Ammon's horn (tissue), 1 donor: ENCODE measurements around the gene PPP1R12A.
A peak's percentile ranks its signal among the peaks of the same experiment; 100 is the strongest.
"Not testable (repeated sequence)": the region's sequence is repeated elsewhere in the genome, so short reads cannot be mapped to it uniquely, and the experiment has no call there.

Experiments used
- DNase-seq: peaks from one replicate; pipeline ENCODE4 v3.0.0-alpha.2; 2016; ENCODE audit warnings: low spot score

Gene PPP1R12A

DNA sequence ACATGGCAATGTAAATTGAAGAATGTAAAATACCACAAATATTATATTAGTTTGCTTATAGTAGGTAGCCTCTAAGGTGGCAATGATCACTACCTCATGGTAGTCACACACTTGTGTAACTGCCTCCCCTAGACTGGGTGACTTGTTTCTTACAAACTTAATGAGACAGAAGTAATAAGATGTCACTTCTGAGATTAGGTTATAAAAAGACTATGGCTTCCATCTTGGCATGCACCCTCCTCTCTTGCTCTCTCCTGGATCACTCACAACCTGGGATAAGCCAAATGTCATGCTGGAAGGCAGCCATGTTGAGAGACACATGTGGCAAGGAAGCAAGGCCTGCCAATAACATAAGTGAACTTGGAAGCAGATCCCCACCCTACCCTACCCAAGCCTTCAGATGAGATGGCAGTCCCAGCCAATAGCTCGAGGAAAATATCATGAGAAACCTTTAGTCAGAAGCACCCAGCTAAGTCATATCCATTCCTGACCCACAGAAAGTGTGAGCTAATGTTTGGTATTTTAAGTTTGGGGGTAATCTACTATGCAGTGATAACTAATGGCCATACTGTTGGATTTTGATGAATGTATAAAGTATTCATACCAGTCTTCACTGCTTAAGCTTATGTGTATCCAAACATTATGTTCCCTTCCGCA, 43.3 kb downstream of the PPP1R12A start:
- DNase-seq, result no peak

DNA sequence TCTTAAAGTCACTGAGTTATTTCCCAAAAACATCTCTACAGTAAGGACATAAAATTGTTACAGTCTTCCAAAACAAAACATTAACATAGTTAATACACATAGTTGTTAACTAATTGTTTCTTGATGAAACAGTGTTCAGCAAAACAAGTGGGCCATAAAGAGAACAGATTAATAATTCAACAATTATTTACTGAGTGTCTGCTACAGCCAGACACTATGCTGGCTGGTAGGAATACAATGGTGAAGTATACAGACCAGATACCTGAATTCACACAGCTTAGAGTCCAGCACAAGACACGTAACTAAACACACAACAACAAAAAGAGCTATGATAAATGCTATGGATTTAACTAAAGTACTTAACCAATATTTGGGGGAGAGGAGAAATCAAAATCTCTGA, 47.0 kb downstream of the PPP1R12A start:
- DNase-seq, result no peak

DNA sequence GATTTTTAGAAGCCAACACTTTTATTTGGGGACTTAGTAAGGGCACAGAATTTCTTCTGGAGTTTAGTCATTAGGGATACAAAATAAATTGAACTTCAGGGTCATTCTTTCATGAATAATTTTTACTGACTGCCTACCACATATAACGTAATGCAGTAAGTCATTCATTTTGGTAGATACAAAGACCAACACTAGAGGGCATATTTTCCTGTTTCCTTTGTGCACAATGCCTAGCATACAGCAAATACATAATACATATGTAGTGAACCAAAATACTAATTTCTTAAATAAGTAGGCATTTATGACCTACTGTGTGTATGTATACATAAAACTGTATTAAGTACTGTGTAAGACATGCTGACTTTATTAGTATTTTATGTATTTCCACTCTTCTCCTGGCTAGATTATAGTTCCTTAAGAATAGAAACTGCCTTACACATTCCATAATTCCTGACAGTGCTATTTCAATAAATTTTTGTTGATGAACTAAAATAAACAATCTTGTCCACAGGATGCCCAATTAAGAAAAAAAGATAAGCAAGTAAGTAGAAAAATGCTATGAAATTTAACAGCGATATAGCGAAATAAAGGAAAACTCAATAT, 47.9 kb downstream of the PPP1R12A start:
- DNase-seq, result peak; percentile 49

DNA sequence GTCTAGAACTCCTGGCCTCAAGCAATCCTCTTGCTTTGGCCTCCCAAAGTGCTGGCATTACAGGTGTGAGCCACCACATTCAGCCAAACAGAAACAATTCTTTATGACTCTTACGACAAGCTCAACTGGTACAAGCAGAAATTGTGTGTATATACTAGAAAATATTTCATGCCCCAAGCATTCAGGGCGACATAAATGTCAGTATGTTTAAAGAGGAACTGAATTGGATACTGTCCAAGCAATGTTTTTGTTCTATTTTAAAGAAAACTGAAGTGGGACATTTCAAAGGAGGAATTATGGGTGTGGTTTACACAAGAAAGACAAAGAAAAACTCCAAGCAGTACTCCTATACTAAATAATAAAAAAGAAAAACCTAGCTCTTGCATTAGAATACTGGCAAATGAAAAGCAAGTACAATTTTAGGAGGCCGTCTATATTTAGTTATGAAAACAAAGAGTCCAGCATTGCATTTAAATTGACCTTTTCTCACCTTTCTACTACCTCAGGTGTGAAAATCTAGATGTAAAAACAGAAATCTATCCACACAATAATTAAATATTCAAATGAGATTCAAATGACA, 48.9 kb downstream of the PPP1R12A start:
- DNase-seq, result no peak

DNA sequence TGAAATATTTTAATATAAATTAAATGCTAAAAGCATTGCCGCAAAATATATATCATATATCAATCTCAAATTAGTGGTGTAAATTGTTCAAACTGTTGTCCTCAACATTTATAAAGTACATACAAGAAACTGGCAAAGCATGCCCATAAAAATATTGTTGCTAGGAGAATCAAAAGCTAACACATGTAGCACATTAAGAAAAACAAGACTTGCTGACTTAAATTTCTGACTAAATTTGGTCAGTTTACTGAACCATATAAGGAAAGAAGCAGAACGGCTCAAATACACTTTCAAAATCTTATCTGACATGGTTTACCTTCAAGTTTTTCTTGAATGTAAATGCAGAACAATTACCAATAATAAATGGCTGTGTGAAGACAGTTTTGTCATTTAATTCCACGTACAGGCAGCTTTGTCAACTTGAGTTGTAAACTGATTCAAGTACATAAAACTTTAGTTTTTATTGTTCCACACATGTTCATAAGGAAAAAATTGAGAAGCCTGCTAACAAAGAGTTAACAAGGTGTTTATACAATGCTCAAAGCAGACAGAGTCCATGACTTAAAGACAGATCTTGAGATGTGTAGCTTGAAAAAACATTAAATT, 50.4 kb downstream of the PPP1R12A start:
- DNase-seq, result no peak

DNA sequence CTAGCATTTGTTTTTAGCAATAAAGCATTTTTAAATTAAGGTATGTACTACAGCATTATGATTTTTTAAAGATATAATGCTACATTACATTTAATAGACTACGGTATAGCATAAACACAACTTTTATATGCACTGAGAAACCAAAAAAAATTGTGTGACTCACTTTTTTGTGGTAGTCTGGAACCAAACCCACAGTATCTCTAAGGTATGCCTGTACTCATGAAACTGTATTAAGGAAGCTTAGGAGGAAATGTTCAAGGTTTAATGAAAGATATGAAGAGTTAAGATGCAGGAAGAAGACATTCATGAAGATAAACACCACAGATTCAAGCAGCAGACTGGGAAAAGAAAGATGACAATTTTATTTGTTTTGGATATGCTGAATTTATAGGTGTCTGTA, 51.7 kb downstream of the PPP1R12A start:
- no peak for DNase-seq

DNA sequence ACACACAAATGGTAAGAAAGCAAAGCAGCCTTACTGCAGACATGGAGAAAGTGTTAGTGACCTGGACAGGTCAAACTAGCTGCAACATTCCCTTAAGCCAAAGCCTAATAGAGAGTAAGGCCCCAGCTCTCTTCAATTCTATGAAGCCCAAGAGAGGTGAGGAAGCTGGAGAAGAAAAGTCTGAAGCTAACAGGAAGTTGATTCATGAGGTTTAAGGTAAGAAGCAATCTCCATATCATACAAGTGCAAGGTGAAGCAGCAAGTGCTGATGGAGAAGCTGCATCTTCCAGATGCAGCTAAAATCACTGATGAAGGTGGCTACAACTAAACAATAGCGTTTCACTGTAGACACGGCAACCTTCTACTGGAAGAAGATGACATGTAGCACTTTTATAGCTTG, 53.5 kb downstream of the PPP1R12A start:
- no peak for DNase-seq

DNA sequence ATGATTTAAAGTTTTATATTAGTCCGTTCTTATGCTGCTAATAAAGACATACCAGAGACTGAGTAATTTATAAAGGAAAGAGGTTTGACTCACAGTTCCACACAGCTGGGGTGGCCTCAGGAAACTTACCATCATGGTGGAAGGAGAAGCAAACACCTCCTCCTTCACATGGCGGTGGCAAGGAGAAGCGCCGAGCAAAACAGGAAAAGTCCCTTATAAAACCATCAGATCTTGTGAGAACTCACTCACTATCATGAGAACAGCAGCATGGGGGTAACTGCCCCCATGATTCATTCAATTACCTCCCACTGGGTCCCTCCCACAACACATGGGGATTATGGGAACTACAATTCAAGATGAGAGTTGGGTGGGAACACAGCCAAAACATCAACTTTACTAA, 56.4 kb downstream of the PPP1R12A start:
- DNase-seq, result not testable (repeated sequence)

DNA sequence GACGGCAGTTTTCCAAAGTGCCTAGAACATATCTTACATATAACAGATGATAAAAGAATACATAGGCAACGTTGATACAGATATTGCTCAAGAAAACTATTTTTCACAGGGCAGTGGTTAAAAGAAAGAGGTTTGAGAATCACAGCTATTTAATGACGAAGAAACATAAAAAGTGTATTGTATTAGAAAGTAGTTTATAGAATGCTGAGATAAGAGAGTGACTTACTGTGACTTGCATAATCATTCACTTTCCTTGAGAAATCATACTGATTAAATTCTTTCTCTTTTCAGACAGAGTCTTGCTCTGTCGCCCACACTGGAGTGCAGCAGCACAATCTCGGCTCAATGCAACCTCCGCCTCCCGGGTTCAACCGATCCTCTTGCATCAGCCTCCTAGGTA, 57.7 kb downstream of the PPP1R12A start:
- no peak for DNase-seq

DNA sequence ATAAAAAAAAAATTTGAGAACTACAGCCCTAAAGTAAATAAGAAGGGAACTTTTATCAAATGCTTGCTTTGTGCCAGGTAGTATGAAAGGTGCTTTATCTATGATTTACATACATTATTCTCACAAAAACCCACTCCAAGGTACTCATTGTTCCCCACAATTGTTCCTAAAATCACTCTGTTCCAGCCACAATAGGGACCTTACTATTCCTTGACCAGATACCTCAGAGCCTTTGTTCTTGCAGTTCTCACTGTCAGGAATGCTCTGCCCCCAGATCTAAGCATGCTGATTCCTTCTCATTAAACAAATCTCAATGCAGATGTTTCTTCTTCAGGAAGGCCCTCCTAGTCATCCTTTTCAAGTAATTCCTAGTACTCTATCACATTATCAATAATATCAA, 60.2 kb downstream of the PPP1R12A start:
- no peak for DNase-seq

DNA sequence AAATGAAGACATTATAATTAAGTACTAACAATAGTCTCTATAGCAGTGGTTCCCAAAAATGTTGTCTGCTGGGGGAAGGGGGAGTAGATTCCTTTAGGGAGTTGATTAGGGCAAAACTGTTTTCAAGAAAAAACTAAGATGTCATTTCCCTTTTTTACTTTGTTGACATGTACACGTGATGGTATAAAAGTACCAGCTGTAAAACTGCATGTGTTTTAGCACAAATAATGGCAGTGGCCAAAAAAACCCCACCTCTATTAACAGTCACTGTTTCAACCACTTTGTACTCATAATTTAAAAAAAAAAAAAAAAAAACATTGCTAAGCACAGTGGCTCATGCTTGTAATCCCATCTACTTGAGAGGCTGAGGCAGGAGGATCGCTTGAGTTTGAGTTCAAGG, 61.7 kb downstream of the PPP1R12A start:
- no peak for DNase-seq

DNA sequence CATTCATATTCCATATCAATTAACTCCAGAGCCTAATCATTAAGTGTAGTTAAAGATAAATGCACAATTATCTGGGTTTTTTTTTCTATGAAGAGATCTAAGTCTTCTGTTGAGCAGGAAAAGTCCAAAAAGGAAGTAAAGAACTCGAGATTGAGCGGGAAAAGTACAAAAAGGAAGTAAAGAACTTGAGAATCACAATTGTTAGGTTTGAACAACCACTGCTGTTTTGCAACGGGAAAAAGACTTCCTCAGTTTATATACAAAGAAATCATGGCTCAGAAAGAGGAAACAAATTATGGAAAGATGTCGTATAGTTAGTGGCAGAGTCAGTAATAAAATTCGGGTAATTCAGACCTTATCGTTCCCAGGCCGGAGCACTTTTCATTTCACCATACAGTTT, 63.3 kb downstream of the PPP1R12A start:
- DNase-seq, result peak; percentile 30

DNA sequence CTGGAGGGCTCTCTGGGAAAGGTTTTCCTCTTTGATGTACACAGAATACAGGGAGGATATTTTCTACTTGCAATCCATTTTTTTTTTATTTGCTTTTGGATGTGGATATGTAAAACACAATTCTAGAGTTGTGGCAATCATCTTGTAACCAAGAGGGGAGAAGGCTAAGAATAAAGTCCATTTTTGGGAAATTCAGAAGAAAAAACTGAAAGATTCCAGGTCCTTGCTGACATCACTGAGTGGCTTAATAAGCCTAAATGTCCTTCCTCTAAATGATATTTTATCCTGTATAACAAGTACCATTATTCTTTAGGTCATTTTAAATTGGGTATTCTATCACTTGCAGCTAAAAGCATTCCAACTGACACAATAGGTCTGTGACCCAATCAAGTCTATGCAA, 64.0 kb downstream of the PPP1R12A start:
- DNase-seq, result no peak

DNA sequence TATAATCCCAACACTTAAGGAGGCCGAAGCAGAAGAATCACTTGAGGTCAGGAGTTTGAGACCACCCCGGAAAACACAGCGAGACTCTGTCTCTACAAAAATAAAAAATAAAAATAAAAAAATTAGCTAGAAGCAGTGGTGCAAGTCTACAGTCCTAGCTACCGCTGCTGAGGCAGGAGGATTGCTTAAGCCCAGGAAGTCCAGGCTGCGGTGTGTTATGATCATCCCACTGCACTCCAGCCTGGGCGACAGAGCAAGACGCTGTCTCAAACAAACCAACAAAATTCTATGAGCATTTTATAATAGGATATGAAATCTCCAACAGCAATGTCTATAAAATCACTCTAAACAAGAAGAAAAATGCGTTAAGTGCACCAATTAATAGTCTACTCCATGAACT, 75.3 kb downstream of the PPP1R12A start:
- DNase-seq, result no peak

DNA sequence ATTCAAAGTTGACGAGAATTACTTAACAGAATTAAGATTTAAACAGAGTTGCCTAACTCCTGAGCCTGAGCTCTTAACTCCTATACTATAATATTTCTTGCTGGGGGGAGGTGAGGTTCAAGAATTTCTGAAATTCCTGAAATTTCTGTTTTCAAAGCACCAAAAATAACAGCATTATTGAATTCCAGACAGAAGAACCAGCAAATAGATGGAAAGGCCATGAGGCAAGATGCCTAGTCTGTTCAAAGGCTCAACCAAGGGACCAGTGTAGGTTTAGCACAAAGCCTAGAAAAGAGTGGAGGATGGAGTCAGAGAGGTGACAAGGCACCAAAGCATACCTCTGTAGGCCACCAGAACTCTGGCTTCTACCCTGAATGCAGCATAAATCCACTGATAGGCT, 76.4 kb downstream of the PPP1R12A start:
- no peak for DNase-seq

DNA sequence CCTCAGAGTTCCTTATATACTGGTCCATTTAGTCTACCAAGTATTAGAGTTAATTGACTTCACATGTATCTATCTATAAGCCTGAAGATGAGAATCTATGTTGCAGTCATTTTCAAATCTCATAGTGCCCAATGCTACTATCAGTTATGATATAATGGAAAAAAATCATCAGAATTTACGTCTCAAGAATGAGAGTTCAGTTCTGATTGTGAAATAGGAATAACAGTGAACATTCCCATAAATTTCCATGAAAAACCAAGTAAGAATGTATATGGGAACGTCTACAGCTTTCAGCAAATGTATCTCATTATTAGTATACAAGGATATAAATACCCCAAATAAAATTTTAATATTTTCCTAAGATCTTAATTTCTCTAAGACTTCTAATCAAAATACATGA, 77.2 kb downstream of the PPP1R12A start:
- DNase-seq, result no peak

DNA sequence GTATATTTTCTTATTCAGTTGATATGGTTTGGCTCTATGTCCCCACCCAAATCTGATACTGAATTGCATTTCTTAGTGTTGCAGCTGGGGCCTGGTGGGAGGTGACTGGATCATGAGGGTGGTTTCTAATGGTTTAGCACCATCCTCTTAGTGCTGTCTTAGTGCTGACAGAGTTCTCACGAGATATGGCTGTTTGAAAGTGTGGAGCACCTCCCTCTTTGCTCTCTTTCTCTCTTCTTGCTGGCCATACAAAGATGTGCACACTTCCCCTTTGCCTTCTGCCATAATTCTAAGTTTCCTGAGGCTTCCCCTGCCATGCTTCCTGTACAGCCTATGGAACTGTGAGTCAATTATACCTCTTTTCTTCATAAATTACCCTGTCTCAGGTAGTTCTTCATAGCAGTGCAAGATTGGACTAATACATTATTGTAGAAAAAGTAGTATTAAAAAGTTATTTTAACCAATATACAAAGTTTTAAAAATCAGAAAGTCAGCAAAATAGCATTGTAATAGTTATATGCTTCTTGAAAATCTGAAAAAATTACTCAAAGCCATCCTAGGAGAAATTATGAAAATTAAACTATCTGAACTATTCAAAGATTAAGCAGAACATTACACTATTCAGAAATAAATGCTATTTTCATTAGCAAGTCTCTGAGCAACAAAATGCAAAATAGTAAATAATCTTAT, 84.1 kb downstream of the PPP1R12A start:
- no peak for DNase-seq

DNA sequence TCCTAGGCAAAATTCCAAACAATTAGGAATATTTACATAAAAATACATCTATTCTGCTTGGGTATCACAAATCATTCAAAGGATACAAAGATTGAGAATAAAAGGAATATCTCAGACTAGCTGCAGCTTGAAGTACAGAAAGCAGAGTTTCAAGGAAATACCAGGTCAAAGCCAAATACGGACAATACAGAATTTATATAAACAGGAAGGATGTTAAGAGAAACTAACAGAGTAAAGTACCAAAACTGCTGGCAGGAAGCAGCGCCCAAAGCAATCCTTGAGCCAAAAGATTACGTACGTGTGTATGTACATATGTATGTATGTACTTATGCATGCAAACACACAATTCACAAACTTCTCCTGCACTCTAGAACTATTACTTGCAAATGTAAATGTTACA, 86.6 kb downstream of the PPP1R12A start:
- no peak for DNase-seq

DNA sequence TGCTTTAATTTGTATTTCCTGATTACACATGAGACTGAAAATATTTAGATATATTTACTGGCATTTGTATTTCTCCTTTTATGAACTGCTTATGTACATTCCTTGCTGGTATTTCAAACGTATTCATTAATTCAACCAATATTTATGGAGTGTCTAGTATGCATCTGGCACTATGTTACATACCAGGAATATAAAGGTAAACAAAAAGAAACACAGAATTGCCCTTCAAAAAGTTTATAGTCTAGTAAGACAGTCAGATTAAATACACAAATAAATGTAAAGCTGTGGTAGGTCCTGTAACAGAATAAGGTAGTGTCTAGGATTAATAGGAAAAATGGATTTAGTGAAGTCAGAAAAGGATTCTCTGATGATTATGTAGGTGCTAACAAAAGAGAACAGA, 87.5 kb downstream of the PPP1R12A start:
- DNase-seq, result no peak

DNA sequence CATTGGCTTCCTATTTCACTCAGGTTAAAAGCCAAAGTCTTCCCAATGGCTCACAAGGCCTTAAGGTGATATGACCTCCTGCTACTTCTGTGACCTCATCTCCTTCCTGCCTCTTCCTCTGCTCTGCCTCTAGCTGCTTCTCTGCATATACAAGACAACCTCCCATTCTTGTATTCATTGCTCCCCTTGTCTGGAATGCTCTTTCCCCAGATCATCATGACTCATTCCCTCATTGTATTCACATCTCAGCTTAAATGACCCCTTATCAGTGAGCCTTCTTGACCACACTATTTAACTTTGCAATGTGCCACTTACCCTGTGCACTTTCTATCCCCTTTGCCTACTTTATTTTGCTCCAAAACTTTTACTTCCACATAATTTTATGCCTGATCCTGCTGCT, 90.2 kb downstream of the PPP1R12A start:
- DNase-seq, result no peak

DNA sequence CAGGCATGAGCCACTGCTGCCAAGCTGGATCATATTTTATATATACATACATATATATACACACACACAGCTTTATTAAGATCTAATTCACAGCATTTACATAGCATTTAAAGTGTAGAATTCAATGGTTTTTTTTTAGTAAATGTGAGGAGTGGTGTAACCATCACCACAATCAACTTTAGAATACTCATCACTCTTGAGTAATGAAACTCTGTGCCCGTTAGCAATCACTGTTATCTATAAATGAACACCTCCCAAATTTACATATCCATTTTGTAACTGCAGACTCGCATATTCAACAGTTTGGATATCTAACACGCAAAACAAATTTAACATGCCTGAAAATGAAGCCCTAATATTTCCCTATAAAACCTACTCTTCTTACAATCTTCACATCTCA, 90.9 kb downstream of the PPP1R12A start:
- DNase-seq, result no peak

DNA sequence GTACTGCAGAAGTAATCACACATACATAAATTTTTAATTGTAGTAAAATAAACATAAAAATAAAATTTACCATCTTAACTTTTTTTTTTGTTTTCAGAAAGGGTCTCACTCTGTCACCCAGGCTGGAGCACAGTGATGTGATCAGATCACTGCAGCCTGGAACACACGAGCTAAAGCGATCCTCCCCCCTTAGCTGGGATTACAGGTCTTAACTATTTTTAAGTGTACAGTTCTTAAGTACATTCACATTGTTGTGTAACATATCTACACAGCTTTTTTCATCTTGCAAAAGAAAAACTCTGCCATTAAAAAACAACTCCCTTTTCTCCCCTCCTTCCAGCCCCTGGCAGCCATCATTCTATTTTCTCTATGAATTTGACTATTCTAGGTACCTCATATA, 92.3 kb downstream of the PPP1R12A start:
- DNase-seq, result no peak

DNA sequence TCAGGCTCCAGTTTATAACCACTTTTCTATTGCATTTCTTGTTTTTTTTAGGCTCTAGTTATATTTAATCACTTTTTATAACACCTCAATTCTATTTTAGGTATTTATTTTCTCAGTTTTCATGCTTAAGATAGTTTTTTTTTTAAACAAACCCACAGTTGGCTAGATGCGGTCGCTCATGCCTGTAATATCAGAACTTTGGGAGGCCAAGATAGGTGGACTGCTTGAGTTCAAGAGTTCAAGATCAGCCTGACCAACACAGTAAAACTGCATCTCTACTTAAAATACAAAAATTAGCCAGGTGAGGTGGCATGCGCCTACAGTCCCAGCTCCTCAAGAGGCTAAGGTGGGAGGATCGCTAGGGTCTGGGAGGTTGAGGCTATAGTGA, 93.0 kb downstream of the PPP1R12A start:
- DNase-seq, result no peak
